Left ventricle myocardium inferior (tissue), 1 donor: ENCODE data around the gene KLC1. TPM values are rescaled to one million over a fixed set of nuclear protein-coding genes. Genes with fewer than 3 reads are reported as not detected.
A peak's percentile ranks its signal among the peaks of the same experiment; 100 is the strongest.

Experiments used
- DNase-seq: peaks from one replicate; pipeline ENCODE4 v3.0.0-alpha.2; 2020
- H3K27ac ChIP-seq: fragments of 200-600 bp; replicated peaks from 2 replicates; pipeline ENCODE4 v1.8.0; 2021
- H3K27me3 ChIP-seq: fragments of 200-600 bp; 2 replicates; pipeline ENCODE4 v1.8.0; 2021; ENCODE audit warnings: low read depth
- H3K36me3 ChIP-seq: fragments of 200-600 bp; 2 replicates; pipeline ENCODE4 v1.8.0; 2021
- H3K4me1 ChIP-seq: fragments of 200-600 bp; 2 replicates; pipeline ENCODE4 v1.8.0; 2021
- H3K4me3 ChIP-seq: fragments of 200-600 bp; 2 replicates; pipeline ENCODE4 v1.8.0; 2021; ENCODE audit warnings: mild to moderate bottlenecking, moderate library complexity
- H3K9me3 ChIP-seq: fragments of 200-600 bp; replicated peaks from 2 replicates; pipeline ENCODE4 v1.8.0; 2021
- CTCF ChIP-seq: fragments of 200-600 bp; IDR thresholded peaks from 2 replicates; pipeline ENCODE4 v1.8.0; 2021; ENCODE audit warnings: antibody characterized with exemption, mild to moderate bottlenecking, borderline replicate concordance
- intact Hi-C: fragments of 100-400 bp; cut with micrococcal nuclease; formaldehyde crosslinking; loops from one replicate; pipeline ENCODE4 v1.11.0; 2022
- total RNA-seq: library from RNA; stranded (reverse); fragmentation: NEBNext Ultra II Directional; extraction: Animal tissue kit (Norgen Biotek cat#: 25700); gene quantifications from one replicate; pipeline ENCODE4 v1.2.1, GENCODE V29; 2021
- donor health status: DM: no; HTN: yes; CAD: no; lungs with severe emphysema.

Gene KLC1
- total RNA-seq, 1 donor from 2014 or later: 137 TPM

GRCh38 chr14:103739466-103739792 lies 110.4 kb downstream of the KLC1 start:
- peaks cover 43% of the 10 kb centered on the region for H3K4me1 ChIP-seq
- H3K4me3 ChIP-seq: no peak overlapping the region
- peaks cover 99% of the 10 kb centered on the region for H3K36me3 ChIP-seq
- no peak overlapping the region for H3K27ac ChIP-seq
- intact Hi-C loops: no loop called here
- no peak for TF ChIP-seq CTCF
- H3K9me3 ChIP-seq: no peaks in the 10 kb centered on the region
- DNase-seq: no peak
- H3K27me3 ChIP-seq: no peaks in the 10 kb centered on the region

- Histone ChIP-seq H3K4me3 (no peak overlapping the region), H3K9me3 (no peaks in the 10 kb centered on the region), H3K27ac (no peak overlapping the region), H3K4me1 (peaks cover 38% of the 10 kb centered on the region), H3K27me3 (no peaks in the 10 kb centered on the region), H3K36me3 (peaks cover 99% of the 10 kb centered on the region)
- DNase-seq: no peak
- intact Hi-C loops: no loop called here
- no peak for TF ChIP-seq CTCF
Measured at GRCh38 chr14:103739793-103740501, 110.9 kb downstream of the KLC1 start.

DNA sequence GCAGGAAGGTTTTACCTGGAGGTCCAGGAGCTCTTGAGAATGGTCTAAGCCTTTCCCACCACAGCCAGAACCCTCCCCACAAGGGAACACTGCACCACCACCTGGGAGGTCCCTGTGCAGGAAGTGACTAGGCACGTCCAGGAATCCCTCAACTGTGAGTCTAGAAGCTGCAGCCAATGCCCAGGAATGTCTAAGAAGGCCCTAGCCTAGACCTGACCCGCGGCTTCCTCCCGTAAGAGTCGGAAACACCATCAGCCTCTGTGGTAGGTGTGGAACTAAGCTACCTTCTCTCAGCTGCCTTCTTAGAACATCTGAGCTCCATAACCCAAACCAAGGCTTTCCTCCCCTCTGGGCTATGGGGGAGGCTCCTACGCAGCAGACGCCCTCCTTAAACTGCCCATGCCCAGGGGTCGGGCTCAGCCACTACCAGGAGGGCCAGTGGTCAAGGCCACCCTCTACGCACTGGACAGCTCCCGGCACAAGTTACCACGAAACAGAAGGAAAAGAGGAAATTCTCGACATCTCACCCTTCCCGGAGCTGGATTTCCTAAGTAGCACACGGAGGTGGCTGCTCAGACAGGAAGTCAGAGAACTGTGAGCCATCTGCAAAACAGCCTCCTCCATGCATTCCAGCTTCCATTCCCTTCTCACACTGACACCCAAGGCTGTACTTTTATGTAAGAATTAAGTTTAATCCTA lies 112.1 kb downstream of the KLC1 start:
- peaks cover 26% of the 10 kb centered on the region for H3K4me1 ChIP-seq
- H3K36me3 ChIP-seq: peaks cover 99% of the 10 kb centered on the region
- DNase-seq: no peak
- intact Hi-C loops: no loop called here
- H3K4me3 ChIP-seq: no peak overlapping the region
- H3K27me3 ChIP-seq: no peaks in the 10 kb centered on the region
- H3K27ac ChIP-seq: peak overlapping the region; percentile 6
- TF ChIP-seq CTCF: no peak
- no peaks in the 10 kb centered on the region for H3K9me3 ChIP-seq

DNA sequence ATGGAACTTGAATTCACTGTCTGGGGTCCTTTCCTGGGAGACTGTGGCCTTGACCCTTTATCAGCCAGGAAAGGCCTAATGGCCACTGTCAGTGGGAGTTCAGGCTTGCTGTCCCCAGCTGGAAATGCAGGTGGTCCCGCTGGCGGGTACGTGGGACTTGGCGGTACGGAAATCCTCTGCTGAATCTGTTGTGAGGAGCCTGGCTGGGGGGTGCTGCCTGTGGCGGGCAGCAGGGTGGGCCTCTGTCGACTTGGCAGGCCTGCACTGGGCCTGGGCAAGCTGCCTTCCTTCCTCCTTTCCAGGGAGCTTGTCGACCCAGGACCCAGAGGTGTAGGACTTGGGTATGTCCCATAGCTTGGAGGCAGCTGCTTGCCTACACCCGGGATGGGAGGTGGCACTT lies 112.9 kb downstream of the KLC1 start:
- Histone ChIP-seq H3K36me3 (peaks cover 99% of the 10 kb centered on the region), H3K4me3 (no peak overlapping the region), H3K27me3 (no peaks in the 10 kb centered on the region), H3K4me1 (peaks cover 18% of the 10 kb centered on the region), H3K9me3 (no peaks in the 10 kb centered on the region), H3K27ac (peak overlapping the region; percentile 6)
- no peak for DNase-seq
- TF ChIP-seq CTCF: no peak
- intact Hi-C loops: no loop called here

DNA sequence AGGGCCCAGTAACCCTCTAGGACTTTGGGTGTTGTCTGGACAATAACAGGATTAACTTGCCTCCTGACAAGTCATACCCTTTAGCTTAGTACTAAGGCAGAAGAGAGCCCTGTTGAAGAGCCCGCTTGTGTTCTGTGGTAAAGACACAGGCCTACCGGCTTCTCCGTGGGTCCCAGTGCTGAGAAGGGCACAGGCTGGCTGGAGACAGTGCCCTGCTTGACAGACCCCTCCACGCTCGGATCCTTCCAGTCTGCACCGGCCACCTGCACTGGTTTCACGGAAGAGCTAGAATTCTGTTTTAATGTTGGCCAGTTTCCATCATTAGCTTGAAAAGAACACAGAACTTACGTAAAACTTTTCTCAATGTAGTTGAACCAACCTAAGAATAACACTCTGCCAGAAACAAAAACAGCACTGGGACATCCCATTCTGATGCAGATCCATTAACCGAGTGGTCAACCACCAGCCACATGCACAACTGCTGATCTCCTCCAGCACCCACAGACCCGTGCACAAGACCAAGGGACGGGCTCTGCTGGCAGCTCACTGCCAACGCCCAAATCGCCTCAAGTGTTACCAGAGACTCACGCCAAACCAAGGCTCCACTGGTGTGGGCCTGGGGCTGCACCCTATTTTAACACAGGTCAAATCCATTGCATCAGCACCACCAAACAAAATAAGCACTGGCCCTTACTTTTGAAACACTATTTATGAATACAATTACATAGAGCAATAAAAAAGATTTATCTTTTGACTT lies 113.7 kb downstream of the KLC1 start:
- TF ChIP-seq CTCF: no peak
- intact Hi-C loops: no loop called here
- peaks cover 99% of the 10 kb centered on the region for H3K36me3 ChIP-seq
- no peaks in the 10 kb centered on the region for H3K9me3 ChIP-seq
- no peak for DNase-seq
- H3K4me1 ChIP-seq: peaks cover 11% of the 10 kb centered on the region
- H3K4me3 ChIP-seq: no peak overlapping the region
- no peak overlapping the region for H3K27ac ChIP-seq
- no peaks in the 10 kb centered on the region for H3K27me3 ChIP-seq
